Measurements from ENCODE around the gene ARHGEF12.

Gene ARHGEF12

DNA sequence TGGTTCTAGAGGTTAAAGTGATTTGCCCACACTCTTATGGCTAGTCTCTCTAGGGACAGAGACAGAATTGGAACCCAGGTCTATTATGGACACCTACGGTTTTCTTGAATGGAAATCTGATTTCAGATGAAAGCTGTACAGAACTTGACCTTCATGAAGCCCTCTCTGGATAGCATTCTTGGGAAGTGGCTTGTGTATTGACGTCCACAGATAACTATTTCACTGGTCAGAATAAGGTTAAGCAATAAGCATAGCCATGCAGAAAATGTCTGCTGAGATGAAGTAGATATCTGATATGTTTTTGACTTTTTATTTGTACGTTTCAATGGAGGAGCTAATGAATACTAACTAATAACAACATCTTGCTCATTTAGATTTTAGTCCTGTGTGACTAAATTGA lies 10.0 kb upstream of the ARHGEF12 start:
- DNase-seq (ENCODE audit: low read depth, low spot score) = no peak
- Histone ChIP-seq H3K4me3 (peak overlapping the region; percentile 92; the same call in 1 of the 2 replicates), H3K9ac (ENCODE audit: insufficient read length) (no peak overlapping the region), H3K27ac (no peak overlapping the region), H3K36me3 (ENCODE audit: insufficient read depth, low read length) (peaks cover 11% of the 10 kb centered on the region), H3K9me3 (ENCODE audit: low read depth, low read length) (no peaks in the 10 kb centered on the region)
- no peak for TF ChIP-seq EZH2 (IDR thresholded peaks at IDR 0.05)
- TF ChIP-seq FOXP2 (optimal IDR thresholded peaks at IDR 0.05; ENCODE audit: control extremely low read depth, extremely low read length, insufficient read depth) = no peak
- TF ChIP-seq POLR2AphosphoS5 (IDR thresholded peaks at IDR 0.05; ENCODE audit: borderline replicate concordance, low read depth, low read length) = no peak

DNA sequence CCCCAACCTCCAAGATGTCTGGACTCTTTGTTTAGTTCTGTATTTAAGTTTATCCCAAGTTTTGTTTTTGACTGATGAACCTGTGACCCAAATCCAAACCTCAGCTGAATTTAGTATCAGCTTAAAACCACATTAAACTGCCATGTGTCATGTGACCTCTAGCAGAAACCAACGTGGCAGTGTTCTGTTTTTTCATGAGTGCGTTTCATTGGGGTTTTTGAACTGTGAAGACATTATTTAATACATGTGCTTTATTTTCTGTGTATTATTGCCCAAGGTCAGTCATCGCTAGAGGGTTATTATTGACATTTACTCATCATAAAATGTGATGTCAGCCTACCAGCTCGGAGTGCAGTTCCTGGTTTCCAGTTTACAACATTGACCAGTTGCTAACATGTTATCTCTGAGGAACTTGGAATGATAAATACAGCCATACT lies 9.3 kb upstream of the ARHGEF12 start:
- Histone ChIP-seq H3K36me3 (ENCODE audit: insufficient read depth, low read length) (peaks cover 11% of the 10 kb centered on the region), H3K27ac (no peak overlapping the region), H3K9me3 (ENCODE audit: low read depth, low read length) (no peaks in the 10 kb centered on the region), H3K4me3 (no peak overlapping the region), H3K9ac (ENCODE audit: insufficient read length) (no peak overlapping the region)
- no peak for TF ChIP-seq POLR2AphosphoS5 (IDR thresholded peaks at IDR 0.05; ENCODE audit: borderline replicate concordance, low read depth, low read length)
- TF ChIP-seq EZH2 (IDR thresholded peaks at IDR 0.05) = no peak
- no peak for TF ChIP-seq FOXP2 (optimal IDR thresholded peaks at IDR 0.05; ENCODE audit: control extremely low read depth, extremely low read length, insufficient read depth)
- DNase-seq (ENCODE audit: low read depth, low spot score) = no peak

DNA sequence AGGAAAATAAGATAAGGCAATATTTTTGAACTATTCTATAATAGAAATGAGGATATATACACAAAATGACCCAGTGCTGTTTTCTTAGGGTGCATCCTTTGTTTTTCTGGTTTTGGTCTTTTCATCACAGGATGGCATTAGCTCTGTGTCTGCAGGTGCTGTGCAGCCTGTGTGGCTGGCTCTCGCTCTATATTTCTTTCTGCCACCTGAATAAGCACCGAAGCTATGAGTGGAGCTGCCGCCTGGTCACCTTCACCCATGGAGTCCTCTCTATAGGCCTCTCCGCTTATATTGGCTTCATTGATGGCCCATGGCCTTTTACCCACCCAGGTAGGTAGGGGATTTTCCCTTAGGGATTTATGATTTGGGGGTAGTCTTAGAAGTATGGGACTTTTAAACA lies 8.9 kb upstream of the ARHGEF12 start:
- no peak overlapping the region for H3K4me3 ChIP-seq
- no peaks in the 10 kb centered on the region for H3K9me3 ChIP-seq (ENCODE audit: low read depth, low read length)
- no peak for DNase-seq (ENCODE audit: low read depth, low spot score)
- TF ChIP-seq FOXP2 (optimal IDR thresholded peaks at IDR 0.05; ENCODE audit: control extremely low read depth, extremely low read length, insufficient read depth) (no peak), POLR2AphosphoS5 (IDR thresholded peaks at IDR 0.05; ENCODE audit: borderline replicate concordance, low read depth, low read length) (no peak), EZH2 (IDR thresholded peaks at IDR 0.05) (no peak)
- no peak overlapping the region for H3K27ac ChIP-seq
- peaks cover 11% of the 10 kb centered on the region for H3K36me3 ChIP-seq (ENCODE audit: insufficient read depth, low read length)
- no peak overlapping the region for H3K9ac ChIP-seq (ENCODE audit: insufficient read length)

DNA sequence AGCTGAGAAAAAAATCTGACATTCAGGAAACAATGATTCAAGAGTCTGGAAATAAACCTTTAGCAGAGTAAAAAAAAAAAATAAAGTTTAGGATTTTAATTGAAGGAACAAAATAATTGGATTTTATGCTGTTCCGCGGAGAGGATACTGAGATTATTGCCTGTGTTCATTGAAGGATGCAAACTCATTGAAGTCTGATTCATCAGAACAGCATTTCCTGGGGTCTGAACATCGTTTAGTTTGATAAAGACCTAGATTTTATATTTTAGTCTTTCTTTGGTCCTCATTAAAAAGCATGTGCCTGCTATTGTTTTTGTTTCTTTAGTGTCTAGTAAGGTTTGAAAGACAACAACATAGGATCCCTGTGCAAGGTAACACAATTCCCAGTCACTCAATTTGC lies 6.7 kb upstream of the ARHGEF12 start:
- H3K4me3 ChIP-seq = no peak overlapping the region
- H3K9me3 ChIP-seq (ENCODE audit: low read depth, low read length) = no peaks in the 10 kb centered on the region
- H3K36me3 ChIP-seq (ENCODE audit: insufficient read depth, low read length) = peaks cover 11% of the 10 kb centered on the region
- no peak overlapping the region for H3K9ac ChIP-seq (ENCODE audit: insufficient read length)
- TF ChIP-seq EZH2 (IDR thresholded peaks at IDR 0.05) (no peak), POLR2AphosphoS5 (IDR thresholded peaks at IDR 0.05; ENCODE audit: borderline replicate concordance, low read depth, low read length) (no peak), FOXP2 (optimal IDR thresholded peaks at IDR 0.05; ENCODE audit: control extremely low read depth, extremely low read length, insufficient read depth) (no peak)
- no peak for DNase-seq (ENCODE audit: low read depth, low spot score)
- no peak overlapping the region for H3K27ac ChIP-seq

DNA sequence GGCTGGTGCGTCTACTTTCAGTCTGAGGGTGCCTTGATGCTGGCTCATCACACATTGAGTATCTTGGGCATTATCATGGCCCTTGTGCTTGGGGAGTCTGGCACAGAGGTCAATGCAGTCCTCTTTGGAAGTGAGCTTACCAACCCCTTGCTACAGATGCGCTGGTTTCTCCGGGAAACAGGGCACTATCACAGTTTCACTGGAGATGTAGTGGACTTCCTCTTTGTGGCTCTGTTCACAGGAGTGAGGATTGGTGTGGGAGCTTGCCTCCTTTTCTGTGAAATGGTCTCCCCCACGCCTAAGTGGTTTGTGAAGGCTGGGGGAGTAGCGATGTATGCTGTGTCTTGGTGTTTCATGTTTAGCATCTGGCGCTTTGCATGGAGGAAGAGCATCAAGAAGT lies 6.2 kb upstream of the ARHGEF12 start:
- no peak for DNase-seq (ENCODE audit: low read depth, low spot score)
- no peak for TF ChIP-seq POLR2AphosphoS5 (IDR thresholded peaks at IDR 0.05; ENCODE audit: borderline replicate concordance, low read depth, low read length)
- no peak for TF ChIP-seq EZH2 (IDR thresholded peaks at IDR 0.05)
- TF ChIP-seq FOXP2 (optimal IDR thresholded peaks at IDR 0.05; ENCODE audit: control extremely low read depth, extremely low read length, insufficient read depth) = no peak
- no peak overlapping the region for H3K4me3 ChIP-seq
- no peaks in the 10 kb centered on the region for H3K9me3 ChIP-seq (ENCODE audit: low read depth, low read length)
- H3K27ac ChIP-seq = no peak overlapping the region
- H3K36me3 ChIP-seq (ENCODE audit: insufficient read depth, low read length) = peaks cover 11% of the 10 kb centered on the region
- no peak overlapping the region for H3K9ac ChIP-seq (ENCODE audit: insufficient read length)

DNA sequence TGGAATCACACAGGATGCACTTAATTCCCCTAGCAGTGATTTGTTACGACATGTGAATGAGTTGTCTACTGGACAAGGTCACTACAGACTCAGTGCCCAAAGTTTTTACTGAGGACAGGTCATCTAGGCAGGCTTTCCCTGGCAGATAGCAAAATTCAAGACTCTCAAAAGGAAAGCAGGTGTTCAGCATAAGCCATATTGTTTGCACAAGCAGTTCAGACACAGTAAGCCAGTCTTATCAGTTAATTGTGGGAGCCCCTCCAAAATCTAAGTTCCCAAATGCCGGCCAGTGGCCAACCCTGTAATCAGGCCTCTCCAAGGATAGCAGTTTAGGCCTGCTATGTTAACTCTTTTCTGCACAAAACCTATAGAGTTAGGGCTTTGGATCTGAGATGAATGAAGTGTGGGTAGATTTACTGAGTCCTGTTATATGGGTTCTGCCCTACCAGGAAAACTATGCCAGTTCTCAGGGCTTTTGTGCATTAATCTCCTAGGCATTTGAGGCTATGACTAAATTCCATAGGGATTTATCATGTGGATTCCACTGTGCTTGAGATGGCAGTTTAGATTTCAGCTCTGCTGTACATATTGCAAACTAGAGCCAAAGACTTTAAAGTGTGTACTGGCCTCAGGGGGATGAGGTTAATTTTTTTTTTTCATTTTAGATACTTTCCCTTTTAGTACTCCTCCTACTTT lies 4.8 kb upstream of the ARHGEF12 start:
- Histone ChIP-seq H3K9me3 (ENCODE audit: low read depth, low read length) (no peaks in the 10 kb centered on the region), H3K4me3 (no peak overlapping the region), H3K9ac (ENCODE audit: insufficient read length) (peak overlapping the region; percentile 5), H3K27ac (0 out of 2 replicates have a peak overlapping the region, but pooled peaks have one; percentile 38), H3K36me3 (ENCODE audit: insufficient read depth, low read length) (peaks cover 11% of the 10 kb centered on the region)
- no peak for TF ChIP-seq FOXP2 (optimal IDR thresholded peaks at IDR 0.05; ENCODE audit: control extremely low read depth, extremely low read length, insufficient read depth)
- no peak for TF ChIP-seq POLR2AphosphoS5 (IDR thresholded peaks at IDR 0.05; ENCODE audit: borderline replicate concordance, low read depth, low read length)
- TF ChIP-seq EZH2 (IDR thresholded peaks at IDR 0.05) = no peak
- DNase-seq (ENCODE audit: low read depth, low spot score) = no peak

DNA sequence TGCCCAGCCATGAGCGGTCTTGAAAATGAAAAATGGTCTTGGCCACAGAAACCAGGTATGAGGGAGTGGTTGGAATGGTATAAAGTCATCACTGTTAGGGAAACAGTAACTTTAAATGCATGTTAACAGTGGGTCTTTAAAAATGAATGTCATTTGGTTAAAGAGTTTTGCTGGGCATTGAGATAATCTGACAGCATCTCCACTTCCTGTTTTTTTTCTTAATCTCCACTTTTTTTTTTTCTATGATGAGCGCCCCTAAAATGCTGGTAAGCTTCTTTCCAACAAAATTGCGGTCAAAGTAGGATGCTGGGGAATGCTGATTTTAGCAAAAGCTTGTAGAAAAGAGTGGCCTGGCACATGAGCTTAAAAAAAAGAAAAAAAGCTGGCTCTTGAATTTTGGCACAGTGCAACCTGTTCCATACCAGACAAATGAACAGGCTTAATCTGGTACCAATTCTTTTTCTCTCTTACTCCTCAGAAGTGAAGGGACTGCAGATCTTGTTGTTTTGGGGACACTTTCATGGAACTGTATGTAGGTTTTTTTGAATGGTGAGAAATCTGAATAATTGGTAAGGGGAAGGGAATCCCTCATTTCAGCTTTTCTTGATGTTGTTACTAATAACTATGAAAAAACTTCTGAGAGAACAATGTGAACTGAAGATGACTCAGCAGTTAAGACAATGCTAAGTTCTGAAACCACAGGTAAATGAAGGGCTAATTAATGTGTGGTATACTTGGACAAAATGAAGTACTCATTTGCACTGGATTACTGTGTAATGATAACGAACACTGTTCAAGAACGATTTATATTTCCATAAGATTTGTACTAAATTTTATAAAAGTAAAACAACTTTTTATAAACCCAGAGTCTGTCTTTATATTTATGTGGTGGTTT lies 3.1 kb upstream of the ARHGEF12 start:
- H3K36me3 ChIP-seq (ENCODE audit: insufficient read depth, low read length) = peaks cover 11% of the 10 kb centered on the region
- no peak overlapping the region for H3K9ac ChIP-seq (ENCODE audit: insufficient read length)
- H3K4me3 ChIP-seq = no peak overlapping the region
- no peak for DNase-seq (ENCODE audit: low read depth, low spot score)
- no peak overlapping the region for H3K27ac ChIP-seq
- H3K9me3 ChIP-seq (ENCODE audit: low read depth, low read length) = no peaks in the 10 kb centered on the region
- TF ChIP-seq EZH2 (IDR thresholded peaks at IDR 0.05) = no peak
- TF ChIP-seq FOXP2 (optimal IDR thresholded peaks at IDR 0.05; ENCODE audit: control extremely low read depth, extremely low read length, insufficient read depth) = no peak
- TF ChIP-seq POLR2AphosphoS5 (IDR thresholded peaks at IDR 0.05; ENCODE audit: borderline replicate concordance, low read depth, low read length) = no peak

DNA sequence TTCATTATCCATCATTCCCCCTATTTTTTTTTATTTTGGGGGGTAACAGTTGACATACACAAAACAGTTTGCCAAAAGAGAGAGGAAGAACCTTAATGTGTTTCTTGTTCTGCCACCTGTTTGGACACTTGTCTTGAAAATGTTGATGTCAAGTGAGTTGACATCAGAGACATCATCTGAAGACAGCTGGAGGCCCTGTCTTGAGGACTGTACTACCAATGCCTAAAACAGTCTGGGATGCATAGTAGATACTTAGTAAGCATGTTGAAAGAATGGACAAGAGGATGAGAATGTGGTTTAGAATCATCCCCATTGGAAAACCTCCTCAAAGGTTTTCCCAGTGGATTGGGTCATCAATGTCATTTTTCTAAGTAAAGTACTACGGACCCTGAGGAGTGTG lies 2.4 kb upstream of the ARHGEF12 start:
- Histone ChIP-seq H3K4me3 (no peak overlapping the region), H3K9me3 (ENCODE audit: low read depth, low read length) (no peaks in the 10 kb centered on the region), H3K9ac (ENCODE audit: insufficient read length) (no peak overlapping the region), H3K27ac (no peak overlapping the region), H3K36me3 (ENCODE audit: insufficient read depth, low read length) (peaks cover 11% of the 10 kb centered on the region)
- DNase-seq (ENCODE audit: low read depth, low spot score) = no peak
- no peak for TF ChIP-seq FOXP2 (optimal IDR thresholded peaks at IDR 0.05; ENCODE audit: control extremely low read depth, extremely low read length, insufficient read depth)
- no peak for TF ChIP-seq EZH2 (IDR thresholded peaks at IDR 0.05)
- no peak for TF ChIP-seq POLR2AphosphoS5 (IDR thresholded peaks at IDR 0.05; ENCODE audit: borderline replicate concordance, low read depth, low read length)

Measured in SK-N-MC (cell line).